Activated T-helper 2 cell treated with anti-CD3 and anti-CD28 coated beads, Interferon-gamma antibody, Interleukin-2, Interleukin-4, amounts not matched to agents 10 μg/mL and 5 μg/mL and 100 μg/mL, durations not matched to agents 14 hours and 24 hours and 36 hours (primary cell): ENCODE measurements around the gene HIBADH. TPM values are rescaled to one million over a fixed set of nuclear protein-coding genes. Genes with fewer than 3 reads are reported as not detected.

Source experiments
- DNase-seq: peaks from one replicate; pipeline ENCODE4 v3.0.0; 2021; ENCODE audit warnings: low spot score
- H3K27ac Mint-ChIP-seq: one replicate; pipeline ENCODE4 v1.8.0; 2021; ENCODE audit warnings: mixed read lengths
- H3K27me3 Mint-ChIP-seq: one replicate; pipeline ENCODE4 v1.8.0; 2021; ENCODE audit warnings: low read depth, mixed read lengths
- H3K36me3 Mint-ChIP-seq: one replicate; pipeline ENCODE4 v1.8.0; 2021; ENCODE audit warnings: low read depth, mixed read lengths
- H3K4me1 Mint-ChIP-seq: one replicate; pipeline ENCODE4 v1.8.0; 2021; ENCODE audit warnings: low read depth, mixed read lengths
- H3K4me3 Mint-ChIP-seq: one replicate; pipeline ENCODE4 v1.8.0; 2021; ENCODE audit warnings: low read depth, mild to moderate bottlenecking, moderate library complexity, mixed read lengths
- H3K9me3 Mint-ChIP-seq: one replicate; pipeline ENCODE4 v1.8.0; 2021; ENCODE audit warnings: mixed read lengths
- intact Hi-C: fragments of 100-400 bp; cut with micrococcal nuclease; formaldehyde crosslinking; loops from one replicate; pipeline ENCODE4 v1.15.1; 2023
- total RNA-seq: library from RNA; stranded (reverse); gene quantifications from 2 replicates; pipeline ENCODE4 v1.2.3, GENCODE V29; 2022

Gene HIBADH
- total RNA-seq, 1 donor from 2014 or later, result 23.1 TPM

- no peaks in the 10 kb centered on the region for H3K9me3 Mint-ChIP-seq
- no peak for DNase-seq
- H3K4me1 Mint-ChIP-seq, result no peaks in the 10 kb centered on the region
- peaks cover 13% of the 10 kb centered on the region for H3K36me3 Mint-ChIP-seq
- H3K27me3 Mint-ChIP-seq, result no peaks in the 10 kb centered on the region
- H3K27ac Mint-ChIP-seq, result no peak overlapping the region
- intact Hi-C loops, result no loop called here
- no peak overlapping the region for H3K4me3 Mint-ChIP-seq
Measured at GRCh38 chr7:27546610-27547009, 116.1 kb downstream of the HIBADH start.

DNA sequence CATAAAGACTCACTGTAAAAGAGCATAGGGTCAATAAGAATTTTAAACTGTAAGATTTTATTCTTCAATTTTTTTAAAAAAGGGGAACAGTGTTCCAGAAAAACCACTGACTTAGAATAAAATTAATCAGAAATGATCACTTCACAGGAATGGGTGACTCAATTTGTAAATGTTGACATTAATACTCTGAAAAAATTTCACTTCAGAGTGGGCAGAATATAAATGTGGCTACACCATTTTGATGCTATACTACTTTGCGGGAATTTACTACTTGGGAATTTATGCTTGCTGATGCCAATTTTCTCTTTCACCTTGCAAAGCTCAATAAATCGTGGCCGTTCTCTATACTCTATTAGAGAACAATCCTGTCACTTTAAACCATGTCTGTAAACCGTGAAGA is 126.9 kb downstream of the HIBADH start:
- H3K4me3 Mint-ChIP-seq, result no peak overlapping the region
- H3K36me3 Mint-ChIP-seq, result peaks cover 12% of the 10 kb centered on the region
- no peak for DNase-seq
- H3K9me3 Mint-ChIP-seq, result no peaks in the 10 kb centered on the region
- no peak overlapping the region for H3K27ac Mint-ChIP-seq
- H3K27me3 Mint-ChIP-seq, result no peaks in the 10 kb centered on the region
- intact Hi-C loops, result no loop called here
- no peaks in the 10 kb centered on the region for H3K4me1 Mint-ChIP-seq

DNA sequence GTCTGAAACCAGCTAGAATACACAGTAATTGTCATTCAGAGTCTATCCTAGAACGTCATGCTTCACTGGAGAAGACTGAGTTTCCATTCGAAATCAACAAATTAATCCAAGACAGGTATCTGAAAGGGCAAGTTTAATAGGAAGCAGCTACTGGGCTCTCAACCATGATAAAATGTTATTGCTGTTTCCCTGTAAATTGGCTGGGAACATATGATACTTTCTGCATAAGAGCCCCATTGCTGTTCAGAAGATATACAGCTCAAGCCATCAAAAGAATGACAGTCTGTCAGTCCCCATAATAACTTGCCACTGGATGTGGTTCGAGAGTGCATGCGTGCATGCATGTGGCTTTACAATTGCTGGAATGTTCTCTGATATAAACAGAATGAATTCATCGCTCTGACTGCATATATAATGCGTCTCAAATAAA is 129.0 kb downstream of the HIBADH start:
- H3K9me3 Mint-ChIP-seq, result no peaks in the 10 kb centered on the region
- no peak overlapping the region for H3K27ac Mint-ChIP-seq
- DNase-seq, result no peak
- no peaks in the 10 kb centered on the region for H3K27me3 Mint-ChIP-seq
- H3K36me3 Mint-ChIP-seq, result peaks cover 9% of the 10 kb centered on the region
- intact Hi-C loops, result no loop called here
- no peaks in the 10 kb centered on the region for H3K4me1 Mint-ChIP-seq
- no peak overlapping the region for H3K4me3 Mint-ChIP-seq

DNA sequence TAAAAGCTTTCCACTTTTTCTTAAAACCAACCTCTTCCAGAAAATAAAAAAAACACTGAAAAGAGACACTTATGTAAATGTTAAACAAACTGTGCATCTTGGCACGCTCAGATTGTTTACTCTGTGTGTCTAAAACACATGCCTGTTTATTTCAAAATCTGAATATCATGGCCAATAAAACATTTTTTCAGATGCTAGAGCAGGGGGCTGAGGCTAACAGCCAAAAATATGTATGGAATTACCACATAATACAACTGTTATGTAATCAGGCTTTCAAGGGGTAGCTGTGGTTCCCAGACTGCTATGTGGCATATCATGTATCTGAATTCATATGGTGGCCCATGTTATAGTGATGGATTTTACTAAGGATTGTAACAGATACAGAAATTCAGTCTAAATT is 130.4 kb downstream of the HIBADH start:
- H3K27ac Mint-ChIP-seq, result no peak overlapping the region
- peaks cover 9% of the 10 kb centered on the region for H3K36me3 Mint-ChIP-seq
- no peaks in the 10 kb centered on the region for H3K4me1 Mint-ChIP-seq
- H3K27me3 Mint-ChIP-seq, result no peaks in the 10 kb centered on the region
- intact Hi-C loops, result no loop called here
- no peak for DNase-seq
- H3K4me3 Mint-ChIP-seq, result no peak overlapping the region
- no peaks in the 10 kb centered on the region for H3K9me3 Mint-ChIP-seq

DNA sequence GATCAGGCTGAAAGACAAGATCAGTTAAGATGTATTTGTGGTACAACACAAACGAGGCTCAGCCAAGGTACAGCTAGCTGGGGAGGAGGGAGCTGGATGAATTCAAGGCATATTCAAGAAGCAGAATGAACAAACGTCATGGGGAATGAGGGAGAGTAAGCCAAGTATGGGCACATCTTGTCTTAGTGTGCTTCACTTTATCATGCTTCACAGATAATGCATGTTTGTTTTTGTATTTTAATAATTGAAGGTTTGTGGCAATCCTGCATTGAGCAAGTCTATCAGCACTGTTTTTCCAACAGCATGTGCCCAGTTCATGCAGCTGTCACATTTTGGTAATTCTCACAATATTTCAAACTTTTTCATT is 135.4 kb downstream of the HIBADH start:
- Mint-ChIP-seq H3K36me3 (peaks cover 17% of the 10 kb centered on the region), H3K4me1 (no peaks in the 10 kb centered on the region), H3K27ac (no peak overlapping the region), H3K9me3 (no peaks in the 10 kb centered on the region), H3K4me3 (no peak overlapping the region), H3K27me3 (no peaks in the 10 kb centered on the region)
- intact Hi-C loops, result no loop called here
- DNase-seq, result no peak

GRCh38 chr7:27526611-27527347 is 135.9 kb downstream of the HIBADH start:
- Mint-ChIP-seq H3K27ac (no peak overlapping the region), H3K27me3 (no peaks in the 10 kb centered on the region), H3K9me3 (no peaks in the 10 kb centered on the region), H3K4me3 (no peak overlapping the region), H3K36me3 (peaks cover 17% of the 10 kb centered on the region), H3K4me1 (no peaks in the 10 kb centered on the region)
- no peak for DNase-seq
- intact Hi-C loops, result no loop called here

DNA sequence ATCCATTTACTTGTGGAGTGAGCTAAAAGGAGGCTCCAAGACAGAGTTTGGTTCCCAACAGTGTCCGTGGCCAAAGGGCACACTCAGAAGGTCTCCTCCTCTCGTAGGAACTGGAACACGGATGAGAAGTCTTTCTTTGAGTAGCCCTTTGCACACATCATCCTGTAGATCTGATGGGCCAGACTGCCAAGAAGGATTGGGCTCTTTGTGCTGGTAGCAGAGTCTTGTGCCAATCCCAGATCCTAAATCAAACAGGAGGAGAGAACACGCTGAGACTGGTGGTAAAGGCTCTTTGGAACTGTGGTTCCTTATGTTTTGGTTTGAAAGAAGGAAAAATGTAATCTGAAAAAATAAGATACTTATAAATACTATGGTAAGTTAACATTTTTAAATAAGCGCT is 136.6 kb downstream of the HIBADH start:
- Mint-ChIP-seq H3K27ac (no peak overlapping the region), H3K4me3 (no peak overlapping the region)

DNA sequence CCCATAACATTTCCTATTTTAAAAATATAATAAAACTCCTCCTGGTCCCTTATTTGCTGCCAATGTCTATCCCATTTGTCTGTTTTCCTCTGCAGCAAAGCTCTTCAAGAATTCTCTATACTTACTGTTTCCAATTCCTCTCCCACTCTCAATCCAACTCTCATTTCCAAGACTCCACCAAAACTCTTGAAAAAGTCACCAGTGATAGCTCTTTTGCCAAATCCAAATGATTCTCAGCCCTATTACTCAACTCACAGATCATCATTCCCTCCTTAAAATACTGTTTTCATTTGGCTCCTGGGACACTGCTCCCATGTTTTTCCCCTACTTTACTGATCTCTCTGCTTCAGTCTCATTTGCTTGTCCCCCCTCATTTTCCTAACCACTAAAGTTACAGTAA is 139.4 kb downstream of the HIBADH start:
- Mint-ChIP-seq H3K4me1 (no peaks in the 10 kb centered on the region), H3K27ac (no peak overlapping the region), H3K4me3 (no peak overlapping the region), H3K9me3 (no peaks in the 10 kb centered on the region), H3K36me3 (peaks cover 8% of the 10 kb centered on the region), H3K27me3 (no peaks in the 10 kb centered on the region)
- no peak for DNase-seq
- intact Hi-C loops, result no loop called here

More for the DNA sequence above, 136.6 kb downstream of the HIBADH start:
- DNase-seq, result no peak
- Mint-ChIP-seq H3K36me3 (peaks cover 15% of the 10 kb centered on the region), H3K9me3 (no peaks in the 10 kb centered on the region), H3K4me1 (no peaks in the 10 kb centered on the region), H3K27me3 (no peaks in the 10 kb centered on the region)
- intact Hi-C loops, result no loop called here

GRCh38 chr7:27522566-27522965 is 140.1 kb downstream of the HIBADH start:
- Mint-ChIP-seq H3K4me1 (no peaks in the 10 kb centered on the region), H3K27ac (no peak overlapping the region), H3K36me3 (peaks cover 8% of the 10 kb centered on the region), H3K27me3 (no peaks in the 10 kb centered on the region), H3K9me3 (no peaks in the 10 kb centered on the region), H3K4me3 (no peak overlapping the region)
- intact Hi-C loops, result no loop called here
- no peak for DNase-seq

DNA sequence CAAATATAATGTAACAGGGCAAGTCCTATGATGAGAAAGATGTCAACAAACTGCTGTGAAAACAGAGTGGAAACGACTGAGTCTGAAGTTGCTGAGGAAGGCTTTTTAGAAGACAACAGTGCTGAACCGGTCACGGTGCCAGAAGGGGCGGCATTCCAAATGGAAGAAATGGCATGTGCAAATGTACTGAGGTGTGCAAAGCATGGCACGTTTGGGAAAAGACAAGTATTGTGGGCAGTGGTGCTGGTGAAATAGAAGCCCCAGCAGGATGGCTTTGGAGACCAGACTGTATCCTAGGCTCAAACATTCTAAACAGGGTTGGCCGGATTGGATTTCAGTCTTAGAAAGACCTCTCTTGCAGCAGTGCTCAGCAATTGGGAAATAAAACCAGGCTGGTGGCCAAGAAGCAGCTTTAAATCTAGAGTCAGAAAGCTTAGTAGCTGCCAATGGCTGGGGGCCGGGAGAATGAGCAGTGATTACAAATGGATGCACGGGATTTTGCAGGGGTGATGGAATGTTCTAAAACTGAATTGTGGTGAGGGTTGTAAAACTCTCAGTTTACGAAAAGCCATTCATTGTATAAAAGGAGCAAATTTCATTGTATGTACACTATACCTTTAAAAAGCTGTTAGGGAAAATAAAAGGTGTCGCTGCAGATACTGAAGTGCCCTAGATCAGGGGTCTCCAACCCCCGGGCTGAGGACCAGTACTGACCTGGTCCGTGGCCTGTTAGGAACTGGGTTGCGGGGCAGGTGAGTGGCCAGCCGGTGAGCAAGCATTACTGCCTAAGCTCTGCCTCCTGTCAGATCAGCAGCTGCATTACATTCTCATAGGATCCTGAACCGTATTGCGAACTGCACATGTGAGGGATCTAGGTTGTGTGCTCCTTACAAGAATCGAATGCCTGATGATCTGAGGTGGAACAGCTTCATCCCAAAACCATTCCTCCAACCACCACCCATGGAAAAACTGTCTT is 141.6 kb downstream of the HIBADH start:
- Mint-ChIP-seq H3K9me3 (no peaks in the 10 kb centered on the region), H3K27me3 (no peaks in the 10 kb centered on the region), H3K27ac (no peak overlapping the region), H3K36me3 (peaks cover 8% of the 10 kb centered on the region), H3K4me3 (no peak overlapping the region), H3K4me1 (no peaks in the 10 kb centered on the region)
- no peak for DNase-seq
- intact Hi-C loops, result no loop called here

DNA sequence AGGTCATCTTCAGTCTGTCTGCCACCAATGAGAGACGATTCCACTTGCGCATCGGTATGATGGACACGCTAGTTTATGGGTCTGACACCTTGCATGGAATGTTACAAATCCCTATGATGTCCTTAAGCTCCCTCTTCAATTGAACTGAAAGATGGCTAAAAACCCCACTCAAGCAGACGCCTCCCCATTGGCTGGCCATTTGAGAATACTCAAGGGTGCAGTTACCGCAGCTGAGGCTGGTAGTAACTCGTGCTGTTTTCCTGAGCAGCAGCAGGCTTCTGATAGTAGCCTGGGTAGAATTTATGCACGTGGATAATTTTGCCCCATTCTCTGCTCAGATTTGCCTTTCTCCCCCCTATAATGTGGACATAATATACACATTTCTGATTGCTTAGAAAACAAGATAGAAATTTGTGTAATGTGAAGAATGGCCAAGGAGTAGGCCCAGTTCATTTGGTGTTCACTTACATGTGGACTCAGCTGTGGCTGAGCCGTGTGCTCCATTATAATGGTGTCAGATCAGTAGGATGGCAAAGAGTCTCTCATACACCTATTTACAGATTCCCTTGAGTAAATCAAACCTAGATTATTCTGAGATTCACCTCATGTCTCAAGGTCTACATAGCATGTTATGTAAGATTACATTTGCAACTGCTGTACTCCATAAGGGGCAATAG is 142.8 kb downstream of the HIBADH start:
- Mint-ChIP-seq H3K36me3 (peaks cover 4% of the 10 kb centered on the region), H3K27ac (no peak overlapping the region), H3K27me3 (no peaks in the 10 kb centered on the region), H3K4me3 (no peak overlapping the region), H3K9me3 (no peaks in the 10 kb centered on the region), H3K4me1 (no peaks in the 10 kb centered on the region)
- intact Hi-C loops, result no loop called here
- DNase-seq, result no peak

DNA sequence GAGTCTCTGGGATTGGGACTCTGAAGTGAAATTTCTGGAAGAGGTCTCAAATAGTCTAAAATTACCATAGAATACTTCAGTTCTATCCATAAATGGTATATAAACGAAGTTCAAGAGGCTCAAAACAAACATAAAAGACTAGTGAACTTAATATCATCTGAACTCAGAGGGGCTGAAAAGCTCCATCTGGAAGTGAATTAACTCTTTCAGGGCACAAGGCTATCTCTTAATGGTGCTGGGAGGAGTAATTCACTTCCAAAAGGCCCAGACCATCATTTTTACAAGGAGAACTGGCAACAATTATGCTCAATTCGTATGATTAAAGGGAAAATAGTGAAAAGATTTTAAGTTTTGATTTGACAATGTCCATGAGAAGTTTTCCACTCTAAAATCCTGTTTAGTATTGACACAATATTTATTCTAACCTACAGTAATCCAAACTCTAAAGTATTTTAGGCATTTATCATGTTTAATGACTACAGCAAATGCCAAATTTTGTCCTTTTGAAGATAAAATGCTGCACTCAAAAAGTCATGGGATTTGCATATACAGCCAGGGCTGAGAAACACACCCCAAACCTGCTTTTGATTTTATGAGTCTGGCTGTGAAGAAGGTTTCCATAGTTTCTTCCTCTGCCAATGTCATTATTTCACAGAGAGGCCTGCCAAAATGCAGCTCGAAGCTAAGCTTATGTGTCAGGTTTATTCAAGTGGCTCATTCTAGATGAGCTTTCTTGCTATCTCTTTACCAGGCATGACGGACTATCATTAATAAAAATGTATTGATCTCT is 143.9 kb downstream of the HIBADH start:
- intact Hi-C loops, result no loop called here
- Mint-ChIP-seq H3K4me3 (no peak overlapping the region), H3K27ac (no peak overlapping the region)

More for the DNA sequence above, 143.9 kb downstream of the HIBADH start:
- H3K36me3 Mint-ChIP-seq, result no peaks in the 10 kb centered on the region
- H3K4me1 Mint-ChIP-seq, result no peaks in the 10 kb centered on the region
- DNase-seq, result no peak
- no peaks in the 10 kb centered on the region for H3K9me3 Mint-ChIP-seq
- H3K27me3 Mint-ChIP-seq, result no peaks in the 10 kb centered on the region
